Tracheal epithelial cell (primary cell): ENCODE measurements around the gene XPA. TPM values are rescaled to one million over a fixed set of nuclear protein-coding genes. Genes with fewer than 3 reads are reported as not detected.

Source experiments
- total RNA-seq: library from RNA; depleted of rRNA; stranded (reverse); fragments of >200 nt; gene quantifications from 2 replicates; pipeline ENCODE4 v1.2.1, GENCODE V29; 2014

Gene XPA
- 3.4 and 3.6 TPM in 2 replicates for total RNA-seq

DNA sequence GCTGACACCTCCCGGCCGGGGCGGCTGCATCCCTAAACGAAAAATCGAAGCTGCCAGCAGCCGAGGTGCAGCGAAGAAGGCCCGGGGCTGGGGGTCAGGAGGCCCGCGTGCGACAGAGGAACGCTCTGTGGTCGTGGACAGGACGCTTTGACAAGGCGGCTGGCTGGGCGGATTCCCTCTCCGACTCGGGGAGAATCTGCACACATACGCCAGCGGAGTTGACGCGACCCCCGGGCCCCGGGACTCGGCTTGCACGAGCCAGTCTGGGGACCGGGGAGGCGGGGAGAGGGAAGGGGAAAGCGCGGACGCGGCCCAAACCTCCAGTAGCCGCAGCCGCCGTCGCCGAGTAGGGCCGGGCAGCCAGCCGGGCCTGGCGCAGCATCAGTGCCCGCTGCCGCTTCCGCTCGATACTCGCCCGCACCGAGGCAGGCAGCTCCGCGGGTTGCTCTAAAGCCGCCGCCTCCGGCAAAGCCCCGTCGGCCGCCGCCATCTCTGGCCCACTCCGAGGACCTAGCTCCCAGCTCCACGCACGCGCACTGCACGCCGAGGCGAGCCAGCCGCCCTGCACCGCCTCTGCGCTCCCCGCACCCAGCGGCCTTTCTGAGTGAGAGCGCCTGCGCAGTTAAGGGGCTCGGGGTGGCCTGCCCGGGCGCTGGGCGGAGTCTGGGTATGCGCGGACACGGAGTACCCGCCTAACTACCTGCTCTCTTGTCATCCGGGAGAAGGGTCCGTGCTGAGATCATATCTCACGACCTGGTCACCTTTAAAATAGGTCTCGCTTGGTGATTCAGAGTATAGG lies at the start of gene XPA:
TSS of gene XPA (minus strand) at position 538 of the 799 bp plus-strand sequence. CDS start at position 490, 48 bp downstream.

DNA sequence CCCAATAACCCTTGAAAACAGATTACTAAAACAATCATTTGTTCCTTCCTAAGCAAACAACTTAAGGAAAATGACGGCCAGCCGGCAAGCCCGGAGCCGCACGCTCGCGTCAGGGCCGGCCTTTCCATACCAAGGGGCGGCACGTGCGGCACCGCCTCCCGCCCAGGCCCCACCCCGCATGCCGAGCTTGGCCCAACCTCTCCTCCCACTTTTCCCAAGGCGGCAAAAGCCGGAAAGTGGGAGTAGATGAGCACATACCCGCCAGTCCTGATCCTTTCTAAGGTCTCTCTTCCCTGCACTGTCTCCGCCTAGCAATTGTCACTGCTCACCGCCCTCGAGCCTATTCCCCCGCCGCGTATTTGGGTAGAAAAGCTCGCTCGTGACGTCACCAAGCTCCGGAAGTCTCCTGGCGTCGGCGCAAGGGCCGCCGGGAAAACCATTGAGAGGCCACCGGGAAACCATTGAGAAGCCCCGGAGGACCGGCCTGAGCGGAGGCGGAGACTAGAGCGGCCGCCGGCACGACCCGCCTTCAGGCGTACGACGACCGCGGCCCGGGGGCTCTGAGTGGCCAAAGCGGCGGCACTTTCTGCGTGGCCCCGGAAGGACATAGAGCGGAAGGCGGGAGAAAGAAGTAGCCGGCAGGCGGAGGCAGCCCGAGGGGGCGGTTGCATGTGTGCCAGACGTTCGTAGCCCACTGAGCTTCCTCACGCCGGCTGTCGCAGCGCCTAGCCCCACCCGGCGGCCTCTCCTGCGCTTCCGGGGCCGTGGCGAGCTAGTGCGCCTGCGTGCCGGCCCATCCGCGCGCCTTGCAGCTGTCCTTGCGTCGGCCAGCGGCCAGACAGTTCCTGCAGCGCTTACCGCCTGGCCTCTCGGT lies 63.9 kb downstream of the XPA start, which contains the start of the genes NCBP1 and TSTD2:
TSS of gene NCBP1 (plus strand) at position 837 of the 874 bp plus-strand sequence. CDS start 61 bp downstream, outside the sequence.
TSS of gene TSTD2 (minus strand) at position 384 of the 874 bp plus-strand sequence. CDS start 5,806 bp downstream, outside the sequence.

Other genes starting within 250 kb of the XPA start
- gene TMOD1, start 195.7 kb downstream of the XPA start, total RNA-seq: 0.48 TPM in 1 of 2 replicates, not detected in the other
- gene TSTD2, start 64.0 kb downstream of the XPA start, total RNA-seq: 10.7 and 11.6 TPM in 2 replicates
- gene NCBP1, start 63.5 kb downstream of the XPA start, total RNA-seq: 27.5 and 31.8 TPM in 2 replicates
- 2.1 and 4.1 TPM in 2 replicates for gene FOXE1, start 155.9 kb upstream of the XPA start, total RNA-seq
- gene TRMO, start 225.2 kb upstream of the XPA start, total RNA-seq: 14.5 and 16.1 TPM in 2 replicates
- gene HEMGN, start 240.8 kb upstream of the XPA start, total RNA-seq: not detected in 2 replicates